Testis (tissue), 3 donors: Measurements from ENCODE around the gene FBLN2. TPM values are rescaled to one million over a fixed set of nuclear protein-coding genes. Genes with fewer than 3 reads are reported as not detected.

Experiments used
- DNase-seq: peaks from one replicate; pipeline ENCODE4 v3.0.0-alpha.2; 2019
- H3K27ac ChIP-seq, 2 donors: fragments of 200-600 bp; sonication (generic); one replicate each; pipeline ENCODE4 v1.5.1; 2019
- H3K27me3 ChIP-seq: fragments of 200-600 bp; sonication (generic); one replicate; pipeline ENCODE4 v1.5.1; 2019
- H3K36me3 ChIP-seq: fragments of 200-600 bp; sonication (generic); one replicate; pipeline ENCODE4 v1.5.1; 2017; ENCODE audit warnings: low read depth; ENCODE audit errors: missing control alignments
- H3K4me1 ChIP-seq: fragments of 200-600 bp; sonication (generic); one replicate; pipeline ENCODE4 v1.5.1; 2019
- H3K4me3 ChIP-seq, 2 donors: fragments of 200-600 bp; sonication (generic); one replicate each; pipeline ENCODE4 v1.5.1; 2017 to 2019
- H3K9me3 ChIP-seq: fragments of 200-600 bp; sonication (generic); one replicate; pipeline ENCODE4 v1.5.1; 2017
- CTCF ChIP-seq, 3 experiments: fragments of 450-650 bp in 2 of 3; fragments of 200-600 bp in 1 of 3; sonication (generic) in 1 of 3; IDR thresholded peaks; one replicate each; pipeline ENCODE4 v1.5.1; 2016 to 2019; ENCODE audit warnings: antibody characterized with exemption in 3 of 3, mild to moderate bottlenecking in 2 of 3, moderate library complexity in 1 of 3
- POLR2A ChIP-seq: fragments of 450-650 bp; IDR thresholded peaks from one replicate; pipeline ENCODE4 v1.6.1; 2017; ENCODE audit warnings: antibody characterized with exemption, mild to moderate bottlenecking, moderate library complexity
- WGBS, 2 donors: methylation state at CpG; one replicate each; pipeline ENCODE4 v1.1.5; 2018; 5-methylcytosine and 5-hydroxymethylcytosine counted together
- intact Hi-C: fragments of 100-400 bp; cut with DNase I; formaldehyde crosslinking; loops from one replicate; pipeline ENCODE4 v1.15.1; 2023; ENCODE audit warnings: low total_unique reads
- polyA plus RNA-seq: library from polyadenylated mRNA; stranded (reverse); fragments of 350-450 nt; fragmentation: Illumina TruSeq; extraction: RNeasy Lipid Tissue Mini Kit (QIAGEN cat#74804); gene quantifications from one replicate; pipeline ENCODE4 v1.2.3, GENCODE V29; 2014; ENCODE audit warnings: low read depth, low replicate concordance; ENCODE audit not compliant: insufficient read depth
- total RNA-seq, 2 donors: library from RNA; depleted of rRNA; stranded (reverse); fragments of >200 nt; gene quantifications; one replicate each; pipeline ENCODE4 v1.2.3, GENCODE V29; 2016

FBLN2 gene
- total and polyA plus RNA-seq, 3 donors from 2014 or later = 172 to 334 (median 248) TPM

- H3K4me3 ChIP-seq = no peak overlapping the region
- no peaks in the 10 kb centered on the region for H3K36me3 ChIP-seq
- H3K27ac ChIP-seq = no peak overlapping the region
- intact Hi-C loops = no loop called here
- no peak for DNase-seq
- no peaks in the 10 kb centered on the region for H3K9me3 ChIP-seq
- WGBS, 2 donors = 67 to 70% methylated on average over 9 of the region's 9 CpGs
- H3K27me3 ChIP-seq = no peaks in the 10 kb centered on the region
- H3K4me1 ChIP-seq = peaks cover 31% of the 10 kb centered on the region
- TF ChIP-seq POLR2A (no peak), CTCF (IDR thresholded peaks at IDR 0.05) (no peak)
These were observed 3.8 kb upstream of the FBLN2 start for GRCh38 chr3:13544951-13545651.

GRCh38 chr3:13545952-13546454 lies 2.9 kb upstream of the FBLN2 start:
- no peak for DNase-seq
- Histone ChIP-seq H3K36me3 (no peaks in the 10 kb centered on the region), H3K27ac (peak overlapping the region in 1 of 2 donors; percentile 62), H3K9me3 (no peaks in the 10 kb centered on the region), H3K4me3 (no peak overlapping the region), H3K4me1 (peaks cover 32% of the 10 kb centered on the region), H3K27me3 (no peaks in the 10 kb centered on the region)
- 81 to 82% methylated on average over 5 to 9 of the region's 9 CpGs for WGBS, 2 donors
- TF ChIP-seq CTCF (IDR thresholded peaks at IDR 0.05) (no peak), POLR2A (no peak)
- intact Hi-C loops = no loop called here

- DNase-seq = peak; percentile 89
- intact Hi-C loops = no loop called here
These were observed 2.2 kb upstream of the FBLN2 start for GRCh38 chr3:13546667-13547171.

GRCh38 chr3:13547591-13548371 lies 1.1 kb upstream of the FBLN2 start:
- H3K27me3 ChIP-seq = no peaks in the 10 kb centered on the region
- no peaks in the 10 kb centered on the region for H3K36me3 ChIP-seq
- H3K4me1 ChIP-seq = peaks cover 33% of the 10 kb centered on the region
- intact Hi-C loops = no loop called here
- WGBS, 2 donors = 58 to 60% methylated on average over 10 of the region's 10 CpGs
- no peak for DNase-seq
- no peaks in the 10 kb centered on the region for H3K9me3 ChIP-seq
- peak overlapping the region; percentile 37 to 83 for H3K27ac ChIP-seq
- no peak overlapping the region for H3K4me3 ChIP-seq
- TF ChIP-seq POLR2A (no peak), CTCF (IDR thresholded peaks at IDR 0.05) (no peak)

More at GRCh38 chr3:13546667-13547171, 2.2 kb upstream of the FBLN2 start:
- H3K27me3 ChIP-seq = no peaks in the 10 kb centered on the region
- TF ChIP-seq POLR2A (no peak), CTCF (IDR thresholded peaks at IDR 0.05) (no peak)
- WGBS, 2 donors = 28 to 33% methylated on average over 9 of the region's 9 CpGs
- no peak overlapping the region for H3K4me3 ChIP-seq
- H3K36me3 ChIP-seq = no peaks in the 10 kb centered on the region
- H3K27ac ChIP-seq = peak overlapping the region; percentile 29 to 62
- no peaks in the 10 kb centered on the region for H3K9me3 ChIP-seq
- H3K4me1 ChIP-seq = peaks cover 32% of the 10 kb centered on the region
